HepG2 (cell line): Measurements from ENCODE around the gene SIGLEC15. TPM values are rescaled to one million over a fixed set of nuclear protein-coding genes. Genes with fewer than 3 reads are reported as not detected.

Experiments used
- ATAC-seq: fragments of 200-7000 bp; cut with Tn5 transposase; 3 replicates; pipeline ENCODE4 v1.9.1; 2020; ENCODE audit warnings: mild to moderate bottlenecking, moderate library complexity
- BruUV-seq: library from RNA; stranded (reverse); fragments of 400-500 nt; replicated peaks from 2 replicates; lab custom pipeline; 2021; lab: Mats Ljungman, UMichigan
- CTCF ChIA-PET: fragments of 300-600 bp; formaldehyde crosslinking; extraction: SDS; loops from one replicate; lab custom pipeline; 2021; ENCODE audit warnings: low total read pairs, inconsistent platforms, low intra/inter-chr PET ratio; lab: Yijun Ruan, JAX
- POLR2A ChIA-PET: fragments of 350-600 bp; sonication (Branson Sonifier 250); formaldehyde crosslinking; loops from one replicate; lab custom pipeline; 2020; ENCODE audit warnings: antibody characterized with exemption, inconsistent platforms; lab: Yijun Ruan, JAX
- DNase-seq: peaks from one replicate; pipeline ENCODE4 v3.0.0-alpha.2; 2015; ENCODE audit warnings: low spot score
- FAIRE-seq: peaks from 3 replicates; lab custom pipeline; 2011; peaks lifted over from hg19 to GRCh38; lab: Jason Lieb, UNC
- H2AFZ ChIP-seq: one replicate; pipeline ENCODE4 v1.6.1; 2011; ENCODE audit warnings: low read length, inconsistent platforms
- H3K27ac ChIP-seq: fragments of 300-600 bp; 3 replicates; pipeline ENCODE4 v1.8.0; 2011; ENCODE audit warnings: mixed run types, mild to moderate bottlenecking, mixed read lengths, low read length, inconsistent platforms; ENCODE audit not compliant: insufficient read depth; ENCODE audit errors: extremely low read length
- H3K27me3 ChIP-seq, 2 experiments: fragments of 200-600 bp in 1 of 2; 2 replicates in 1 of 2; 3 replicates in 1 of 2; pipeline versions ENCODE4 v1.6.0 to v1.8.0; 2011; ENCODE audit warnings: low read length in 2 of 2, mild to moderate bottlenecking in 2 of 2, moderate library complexity in 2 of 2, inconsistent platforms in 1 of 2; ENCODE audit not compliant: insufficient read depth in 2 of 2, control insufficient read depth in 1 of 2
- H3K36me3 ChIP-seq, 2 experiments: fragments of 200-600 bp in 1 of 2; replicated peaks in 1 of 2; 2 replicates in 1 of 2; 3 replicates in 1 of 2; pipeline versions ENCODE4 v1.5.1 to v1.8.0; 2011; ENCODE audit warnings: low read length in 2 of 2, inconsistent platforms in 1 of 2; ENCODE audit not compliant: insufficient read depth in 2 of 2, control insufficient read depth in 1 of 2
- H3K4me1 ChIP-seq: 2 replicates; pipeline ENCODE4 v1.5.1; 2012; ENCODE audit warnings: low read length, inconsistent platforms; ENCODE audit not compliant: insufficient read depth
- H3K4me2 ChIP-seq: 2 replicates; pipeline ENCODE4 v1.6.0; 2011; ENCODE audit warnings: low read depth, low read length, inconsistent platforms
- H3K4me3 ChIP-seq, 3 experiments: fragments of 200-600 bp in 1 of 3; sonication (generic), shearing (Covaris generic) in 1 of 3; replicated peaks in 1 of 3; 2 replicates each; pipeline ENCODE4 v1.5.1; 2011 to 2016; ENCODE audit warnings: low read length in 3 of 3, inconsistent platforms in 2 of 3, low read depth in 2 of 3, mild to moderate bottlenecking in 2 of 3, control low read depth in 1 of 3, mixed read lengths in 1 of 3; ENCODE audit not compliant: insufficient read depth in 1 of 3
- H3K79me2 ChIP-seq: one replicate; pipeline ENCODE4 v1.6.1; 2011; ENCODE audit warnings: low read length, inconsistent platforms; ENCODE audit not compliant: insufficient read depth
- H3K9ac ChIP-seq: 2 replicates; pipeline ENCODE4 v1.6.0; 2011; ENCODE audit warnings: mild to moderate bottlenecking, low read depth, low read length, inconsistent platforms; ENCODE audit not compliant: insufficient read depth
- H3K9me3 ChIP-seq: 2 replicates; pipeline ENCODE4 v1.5.1; 2012; ENCODE audit warnings: mild to moderate bottlenecking, low read length
- H4K20me1 ChIP-seq: 2 replicates; pipeline ENCODE4 v1.6.0; 2011; ENCODE audit warnings: inconsistent platforms, mild to moderate bottlenecking, low read length, moderate library complexity; ENCODE audit not compliant: insufficient read depth
- CTCF ChIP-seq: sonication (generic); formaldehyde crosslinking; IDR thresholded peaks from 2 replicates; pipeline ENCODE4 v1.5.0; 2020; ENCODE audit warnings: mild to moderate bottlenecking, missing genetic modification reagents, moderate library complexity
- EP300 ChIP-seq, 3 experiments: sonication (generic) in 1 of 3; formaldehyde crosslinking in 1 of 3; IDR thresholded peaks; 2 replicates each; pipeline versions ENCODE4 v1.5.1 to v1.6.1; 2011 to 2020; ENCODE audit warnings: low read depth in 2 of 3, low read length in 2 of 3, borderline replicate concordance in 1 of 3, improper control_type of control experiment in 1 of 3, mild to moderate bottlenecking in 1 of 3, missing genetic modification reagents in 1 of 3, moderate library complexity in 1 of 3
- HMGXB4 ChIP-seq, 2 experiments: sonication (generic) in 1 of 2; formaldehyde crosslinking in 1 of 2; IDR thresholded peaks; 2 replicates each; pipeline versions ENCODE4 v1.4.0 to v1.6.1; 2018 to 2020; ENCODE audit warnings: missing genetic modification reagents in 2 of 2, borderline replicate concordance in 1 of 2, low read depth in 1 of 2, mild to moderate bottlenecking in 1 of 2, missing biosample characterization in 1 of 2
- KMT2A ChIP-seq: sonication (generic); formaldehyde crosslinking; IDR thresholded peaks from 2 replicates; pipeline ENCODE4 v1.4.0; 2020; ENCODE audit warnings: missing genetic modification reagents
- RAD21 ChIP-seq: fragments of 450-650 bp; formaldehyde crosslinking; IDR thresholded peaks from 2 replicates; pipeline ENCODE4 v1.5.0; 2020; ENCODE audit warnings: mild to moderate bottlenecking
- SMC3 ChIP-seq: IDR thresholded peaks from 2 replicates; pipeline ENCODE4 v1.6.1; 2011; ENCODE audit warnings: low read length, improper control_type of control experiment
- STAG1 ChIP-seq: sonication (generic); formaldehyde crosslinking; IDR thresholded peaks from 2 replicates; pipeline ENCODE4 v1.4.0; 2020; ENCODE audit warnings: missing genetic modification reagents
- XRCC5 ChIP-seq: fragments of 200-400 bp; formaldehyde crosslinking; optimal IDR thresholded peaks from 2 replicates; pipeline ENCODE3; 2017; ENCODE audit warnings: mild to moderate bottlenecking, low read length
- ZBTB33 ChIP-seq: sonication (generic); formaldehyde crosslinking; IDR thresholded peaks from 2 replicates; pipeline ENCODE4 v1.4.0; 2020; ENCODE audit warnings: missing genetic modification reagents
- ZNF225 ChIP-seq: sonication (generic); formaldehyde crosslinking; IDR thresholded peaks from 2 replicates; pipeline ENCODE4 v1.4.0; 2020; ENCODE audit warnings: mild to moderate bottlenecking, missing genetic modification reagents
- ZNF691 ChIP-seq: sonication (generic); formaldehyde crosslinking; IDR thresholded peaks from 2 replicates; pipeline ENCODE4 v1.4.0; 2020; ENCODE audit warnings: missing genetic modification reagents, low read depth, mild to moderate bottlenecking, borderline replicate concordance
- WGBS: methylation state at CpG from one replicate; pipeline ENCODE4 v1.1.6; 2017; ENCODE audit warnings: low lambda C conversion rate; 5-methylcytosine and 5-hydroxymethylcytosine counted together
- in situ Hi-C: cut with HindIII; loops from 2 replicates; pipeline ENCODE4 v1.10.0; 2017; ENCODE audit warnings: low pct_unique_long_range_greater_than_20kb; ENCODE audit not compliant: extremely low pct_ligation_motif_present
- intact Hi-C: fragments of 100-400 bp; cut with micrococcal nuclease; formaldehyde crosslinking; loops from one replicate; pipeline ENCODE4 v1.10.0; 2022; ENCODE audit not compliant: unreplicated experiment
- polyA plus RNA-seq, 8 experiments: library from polyadenylated mRNA; depleted of rRNA in 3 of 8; stranded (reverse) in 7 of 8; unstranded in 1 of 8; fragments of >200 nt; fragmentation: Illumina TruSeq in 4 of 8; extraction: Trizol in 4 of 8; gene quantifications; 2 replicates each; pipeline versions ENCODE4 v1.2.1 to v1.2.3, GENCODE V29; 2011 to 2016; ENCODE audit warnings: low read depth in 4 of 8, missing spikeins in 1 of 8, mixed read lengths in 1 of 8; ENCODE audit not compliant: insufficient read depth in 1 of 8
- total RNA-seq, 5 experiments: library from RNA; depleted of rRNA; stranded (reverse); fragments of >200 nt; fragmentation: Illumina TruSeq; extraction: Trizol; gene quantifications; 2 replicates each; pipeline ENCODE4 v1.2.3, GENCODE V29; 2016; ENCODE audit warnings: low read depth in 1 of 5

SIGLEC15 gene
- total and polyA plus RNA-seq, 2 of the 13 experiments (the other 11 are each of a cell fraction or from before 2014, with no cell fraction given), result not detected

- peak; percentile 100 for ATAC-seq
- peak; percentile 50 for FAIRE-seq
- Histone ChIP-seq H3K4me2 (no peak overlapping the region), H3K9ac (no peak overlapping the region), H3K79me2 (no peaks in the 10 kb centered on the region), H3K4me1 (no peaks in the 10 kb centered on the region), H2AFZ (no peak overlapping the region), H3K4me3 (no peak overlapping the region), H3K27me3 (no peaks in the 10 kb centered on the region), H3K27ac (no peak overlapping the region), H3K9me3 (no peaks in the 10 kb centered on the region), H3K36me3 (peaks cover 5 to 42% of the 10 kb centered on the region in 2 experiments), H4K20me1 (no peaks in the 10 kb centered on the region)
- intact Hi-C loops, result loop anchor here (10.0 kb wide), 1 partner anchor 155 kb away; the partner anchor contains the start of gene SLC14A1
- in situ Hi-C loops, result no loop called here
- 51% methylated on average over 16 of the region's 17 CpGs for WGBS
- CTCF ChIA-PET, result interaction anchor here (1.6 kb wide), 2 partner anchors 157 to 189 kb away, joined by 4 to 10 read pairs; partner anchors contain the start of gene SLC14A1
- BruUV-seq, result no TSS peak
- peak; percentile 34 for DNase-seq
- POLR2A ChIA-PET, result no interaction called here
- TF ChIP-seq EP300 (IDR thresholded peaks at IDR 0.05; ENCODE audit: low read depth in 2 of 2, low read length in 2 of 2), result no peak
- no peak for TF ChIP-seq EP300 (CRISPR knock-in tag; IDR thresholded peaks at IDR 0.05; ENCODE audit: borderline replicate concordance)
- TF ChIP-seq STAG1, result peak; percentile 75
- peak; percentile 49; the same call in 1 of the 2 replicates for TF ChIP-seq ZBTB33 (CRISPR knock-in tag)
- TF ChIP-seq SMC3, result peak; percentile 39; the same call in 1 of the 2 replicates
- 0 out of 2 replicates have a peak, but pooled peaks have one; percentile 30 for TF ChIP-seq KMT2A (CRISPR knock-in tag)
- peak; percentile 90 for TF ChIP-seq CTCF (CRISPR knock-in tag)
- TF ChIP-seq XRCC5, result peak; percentile 93
- no peak for TF ChIP-seq ZNF225
- 0 out of 2 replicates have a peak, but pooled peaks have one; percentile 48 for TF ChIP-seq ZNF691
- peak; percentile 73 for TF ChIP-seq RAD21 (CRISPR knock-in tag)
- 0 out of 4 replicates have a peak, but pooled peaks of 1 of the 2 experiments have one; percentile 28 for TF ChIP-seq HMGXB4 (CRISPR knock-in tag; IDR thresholded peaks at IDR 0.05; ENCODE audit: borderline replicate concordance in 1 of 2, low read depth in 1 of 2)
These were observed 54.5 kb downstream of the SIGLEC15 start for GRCh38 chr18:45879681-45880655.
